Stimulated activated CD8-positive, alpha-beta memory T cell treated with anti-CD3 and anti-CD28 coated beads, Interleukin-15, amount 100 ng/mL, for 48 hours (primary cell): ENCODE measurements around the gene TMED5.
"Not testable (repeated sequence)": the region's sequence is repeated elsewhere in the genome, so short reads cannot be mapped to it uniquely, and the experiment has no call there.

ENCODE experiments used
- DNase-seq, 2 donors: peaks; one replicate each; pipeline ENCODE4 v3.0.0-alpha.2; 2020; ENCODE audit warnings: low read depth in 2 of 2

Gene TMED5

GRCh38 chr1:93171549-93172034 is 8.6 kb downstream of the TMED5 start:
- no peak for DNase-seq

- DNase-seq, result not testable (repeated sequence)
These were observed 10.0 kb downstream of the TMED5 start for GRCh38 chr1:93170141-93170678.

GRCh38 chr1:93167006-93167405 is 13.2 kb downstream of the TMED5 start:
- DNase-seq, result no peak

GRCh38 chr1:93165895-93166294 is 14.3 kb downstream of the TMED5 start:
- DNase-seq, result not testable (repeated sequence)

GRCh38 chr1:93164816-93165215 is 15.4 kb downstream of the TMED5 start:
- DNase-seq, result no peak

- not testable (repeated sequence) for DNase-seq
These were observed 16.9 kb downstream of the TMED5 start for GRCh38 chr1:93163314-93163713.

- DNase-seq, result no peak
These were observed 20.9 kb downstream of the TMED5 start for GRCh38 chr1:93159337-93159736.

GRCh38 chr1:93155335-93155734 is 24.9 kb downstream of the TMED5 start:
- no peak for DNase-seq

GRCh38 chr1:93154898-93155297 is 25.3 kb downstream of the TMED5 start:
- no peak for DNase-seq

GRCh38 chr1:93152835-93153234 is 27.4 kb downstream of the TMED5 start:
- no peak for DNase-seq

GRCh38 chr1:93151474-93151873 is 28.7 kb downstream of the TMED5 start:
- DNase-seq, result no peak

GRCh38 chr1:93150729-93151128 is 29.5 kb downstream of the TMED5 start:
- DNase-seq, result no peak

- no peak for DNase-seq
These were observed 32.2 kb downstream of the TMED5 start for GRCh38 chr1:93148001-93148400.

- no peak for DNase-seq
These were observed 36.4 kb downstream of the TMED5 start for GRCh38 chr1:93143769-93144168.

- no peak for DNase-seq
These were observed 37.1 kb downstream of the TMED5 start for GRCh38 chr1:93143136-93143535.

GRCh38 chr1:93142161-93142560 is 38.1 kb downstream of the TMED5 start:
- DNase-seq, result no peak

GRCh38 chr1:93140106-93140505 is 40.1 kb downstream of the TMED5 start:
- no peak for DNase-seq

- no peak for DNase-seq
These were observed 42.5 kb downstream of the TMED5 start for GRCh38 chr1:93137604-93138292.

GRCh38 chr1:93136445-93136844 is 43.8 kb downstream of the TMED5 start:
- no peak for DNase-seq

- no peak for DNase-seq
These were observed 47.6 kb downstream of the TMED5 start for GRCh38 chr1:93132638-93133037.

GRCh38 chr1:93129507-93130099 is 50.6 kb downstream of the TMED5 start:
- DNase-seq, result no peak

- DNase-seq, result no peak
These were observed 55.5 kb downstream of the TMED5 start for GRCh38 chr1:93124556-93125355.
